ENCODE measurements around the gene FHIT. TPM values are rescaled to one million over a fixed set of nuclear protein-coding genes. Genes with fewer than 3 reads are reported as not detected.

The FHIT gene
- total and polyA plus RNA-seq, 10 of the 15 experiments (the other 5 are each of a cell fraction or from before 2014, with no cell fraction given), result 4.2 to 14.9 (median 9.4) TPM

GRCh38 chr3:59949311-59949710 is 1301.9 kb downstream of the FHIT start:
- no peak overlapping the region for H3K4me3 ChIP-seq
- CTCF ChIA-PET, result no interaction called here

More at GRCh38 chr3:59949311-59949710, 1301.9 kb downstream of the FHIT start:
- RAD21 ChIA-PET (ENCODE audit: unreplicated experiment), result no interaction called here
- BruUV-seq (replicated peaks), result no TSS peak
- H3K27me3 ChIP-seq (replicated peaks in 1 of 2; ENCODE audit: control insufficient read depth in 2 of 2, insufficient read depth in 2 of 2, low read length in 1 of 2), result no peaks in the 10 kb centered on the region
- H4K20me1 ChIP-seq (ENCODE audit: control insufficient read depth, insufficient read depth), result no peaks in the 10 kb centered on the region
- H2AFZ ChIP-seq (ENCODE audit: control insufficient read depth, low read depth, low read length), result no peak overlapping the region
- ATAC-seq, result no peak
- H3K9ac ChIP-seq (ENCODE audit: control insufficient read depth, insufficient read depth, low read length), result no peak overlapping the region
- H3K27ac ChIP-seq (ENCODE audit: control insufficient read depth, insufficient read depth), result no peak overlapping the region
- no peak for FAIRE-seq
- H3K79me2 ChIP-seq (ENCODE audit: control insufficient read depth, insufficient read depth, low read length), result no peaks in the 10 kb centered on the region
- H3K4me1 ChIP-seq (ENCODE audit: control insufficient read depth, insufficient read depth, low read length), result no peaks in the 10 kb centered on the region
- SMC1A ChIA-PET (ENCODE audit: uncharacterized antibody, unreplicated experiment), result interaction anchor here (0.9 kb wide), 1 partner anchor 12 kb away, joined by 5 read pairs; no protein-coding TSS in a partner anchor
- POLR2A ChIA-PET, result no interaction called here
- H3K9me3 ChIP-seq (replicated peaks; ENCODE audit: control insufficient read depth, insufficient read depth, low read length), result no peaks in the 10 kb centered on the region
- H3K4me2 ChIP-seq (ENCODE audit: control insufficient read depth, insufficient read depth), result no peak overlapping the region
- intact Hi-C loops (cut with micrococcal nuclease; ENCODE audit: unreplicated experiment), result no loop called here
- TF ChIP-seq SKIL (IDR thresholded peaks at IDR 0.05; ENCODE audit: low read depth, poor library complexity, severe bottlenecking), result no peak
- no peak for TF ChIP-seq NFIC (IDR thresholded peaks at IDR 0.05; ENCODE audit: low read depth, low read length)
- TF ChIP-seq BRCA1 (IDR thresholded peaks at IDR 0.05; ENCODE audit: low read depth, low read length), result no peak
- 0 out of 2 replicates have a peak, but pooled peaks have one; percentile 25 for TF ChIP-seq BMI1 (IDR thresholded peaks at IDR 0.05; ENCODE audit: borderline replicate concordance)
- TF ChIP-seq RAD51 (IDR thresholded peaks at IDR 0.05), result no peak
- H3K36me3 ChIP-seq (ENCODE audit: control insufficient read depth in 2 of 2, insufficient read depth in 2 of 2, low read length in 1 of 2), result no peaks in the 10 kb centered on the region
- no peak for DNase-seq (ENCODE audit: low read depth, low spot score)
- 38% methylated on average over 5 of the region's 5 CpGs for WGBS (ENCODE audit: insufficient coverage, insufficient replicate concordance, low lambda C conversion rate, missing lambda C conversion rate)
- in situ Hi-C loops (cut with MboI), result no loop called here
